ENCODE data around the gene MINDY1.
A peak's percentile ranks its signal among the peaks of the same experiment; 100 is the strongest.

The MINDY1 gene

GRCh38 chr1:150971583-150972416, 34.9 kb downstream of the MINDY1 start:
- Mint-ChIP-seq H3K9me3 (no peaks in the 10 kb centered on the region), H3K4me3 (peak overlapping the region; percentile 84), H3K27ac (peak overlapping the region; percentile 96), H3K4me1 (peaks cover 48% of the 10 kb centered on the region), H3K27me3 (ENCODE audit: low read depth, poor library complexity) (peaks cover under 1% of the 10 kb centered on the region), H3K36me3 (ENCODE audit: low read depth) (peaks cover 21% of the 10 kb centered on the region)
- no peak for DNase-seq
- TF ChIP-seq, protein P1, sequence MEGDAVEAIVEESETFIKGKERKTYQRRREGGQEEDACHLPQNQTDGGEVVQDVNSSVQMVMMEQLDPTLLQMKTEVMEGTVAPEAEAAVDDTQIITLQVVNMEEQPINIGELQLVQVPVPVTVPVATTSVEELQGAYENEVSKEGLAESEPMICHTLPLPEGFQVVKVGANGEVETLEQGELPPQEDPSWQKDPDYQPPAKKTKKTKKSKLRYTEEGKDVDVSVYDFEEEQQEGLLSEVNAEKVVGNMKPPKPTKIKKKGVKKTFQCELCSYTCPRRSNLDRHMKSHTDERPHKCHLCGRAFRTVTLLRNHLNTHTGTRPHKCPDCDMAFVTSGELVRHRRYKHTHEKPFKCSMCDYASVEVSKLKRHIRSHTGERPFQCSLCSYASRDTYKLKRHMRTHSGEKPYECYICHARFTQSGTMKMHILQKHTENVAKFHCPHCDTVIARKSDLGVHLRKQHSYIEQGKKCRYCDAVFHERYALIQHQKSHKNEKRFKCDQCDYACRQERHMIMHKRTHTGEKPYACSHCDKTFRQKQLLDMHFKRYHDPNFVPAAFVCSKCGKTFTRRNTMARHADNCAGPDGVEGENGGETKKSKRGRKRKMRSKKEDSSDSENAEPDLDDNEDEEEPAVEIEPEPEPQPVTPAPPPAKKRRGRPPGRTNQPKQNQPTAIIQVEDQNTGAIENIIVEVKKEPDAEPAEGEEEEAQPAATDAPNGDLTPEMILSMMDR (IDR thresholded peaks at IDR 0.05) = no peak

DNA sequence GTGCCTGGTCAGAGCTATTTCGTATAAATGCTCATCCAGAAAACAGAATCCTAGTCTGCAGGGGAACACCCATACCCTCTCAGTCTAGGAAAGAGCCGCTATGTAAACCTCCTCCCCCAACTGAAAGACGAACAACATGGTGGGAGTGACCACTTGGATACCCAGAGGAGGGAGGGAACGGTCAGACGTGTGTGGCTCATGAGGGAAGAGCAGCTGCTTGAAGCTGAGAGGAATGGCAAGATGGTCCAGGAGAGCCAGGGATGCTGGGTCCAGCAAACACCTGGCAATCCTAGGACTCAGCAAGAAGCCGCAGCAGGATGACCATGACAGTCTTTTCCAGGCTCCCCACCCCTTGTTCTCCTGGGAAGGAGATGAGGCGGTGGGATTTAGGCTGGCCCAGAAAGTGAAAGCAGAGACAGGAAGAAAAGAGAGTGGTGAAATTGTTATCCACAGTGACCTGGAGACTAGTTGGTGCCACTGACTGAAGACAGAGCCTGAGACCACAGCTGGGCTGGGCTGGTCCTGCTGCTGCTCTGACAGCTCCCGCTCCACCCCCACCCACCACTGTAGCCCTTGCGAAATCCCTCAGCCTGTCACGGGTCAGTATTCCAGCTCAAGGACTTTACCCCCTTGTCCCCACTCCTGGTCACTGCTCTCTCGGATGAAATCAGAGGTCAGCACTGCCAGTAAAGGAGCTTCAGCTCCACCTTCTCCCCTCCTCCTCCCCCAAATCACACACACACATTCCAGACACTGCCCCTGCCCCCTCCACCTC, 35.7 kb downstream of the MINDY1 start:
- Mint-ChIP-seq H3K4me3 (peak overlapping the region; percentile 84), H3K27me3 (ENCODE audit: low read depth, poor library complexity) (no peaks in the 10 kb centered on the region), H3K36me3 (ENCODE audit: low read depth) (peaks cover 29% of the 10 kb centered on the region), H3K4me1 (peaks cover 44% of the 10 kb centered on the region), H3K27ac (peak overlapping the region; percentile 96), H3K9me3 (no peaks in the 10 kb centered on the region)
- TF ChIP-seq, protein P1 (IDR thresholded peaks at IDR 0.05) = no peak
- peak; percentile 39 for DNase-seq

DNA sequence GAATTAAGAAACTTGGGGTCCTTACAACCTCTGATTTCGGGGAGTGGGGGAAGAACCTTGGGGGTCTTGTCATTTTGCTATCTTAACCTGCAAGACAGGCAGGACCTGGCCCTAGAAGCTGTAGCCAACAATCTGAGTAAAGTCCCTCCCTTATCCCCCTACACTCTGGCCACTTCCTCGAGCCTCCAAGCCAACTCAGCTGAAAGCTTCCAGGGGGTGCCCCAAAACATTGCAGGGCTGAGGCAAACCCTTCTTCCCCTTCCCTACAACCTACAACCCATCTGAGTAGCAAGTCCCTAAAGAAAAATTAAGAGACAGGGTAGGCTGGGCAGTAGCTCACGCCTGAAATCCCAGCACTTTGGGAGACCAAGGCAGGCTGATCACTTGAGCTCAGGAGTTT, 37.1 kb downstream of the MINDY1 start:
- Mint-ChIP-seq H3K27me3 (ENCODE audit: low read depth, poor library complexity) (no peaks in the 10 kb centered on the region), H3K4me3 (no peak overlapping the region), H3K9me3 (no peaks in the 10 kb centered on the region), H3K36me3 (ENCODE audit: low read depth) (peaks cover 38% of the 10 kb centered on the region), H3K4me1 (peaks cover 44% of the 10 kb centered on the region), H3K27ac (no peak overlapping the region)
- DNase-seq = no peak
- TF ChIP-seq, protein P1 (IDR thresholded peaks at IDR 0.05) = no peak

GRCh38 chr1:150968491-150968890, 38.2 kb downstream of the MINDY1 start:
- H3K27me3 Mint-ChIP-seq (ENCODE audit: low read depth, poor library complexity) = no peaks in the 10 kb centered on the region
- peaks cover 50% of the 10 kb centered on the region for H3K36me3 Mint-ChIP-seq (ENCODE audit: low read depth)
- peak overlapping the region; percentile 47 for H3K27ac Mint-ChIP-seq
- TF ChIP-seq, protein P1 (IDR thresholded peaks at IDR 0.05) = no peak
- DNase-seq = no peak
- no peak overlapping the region for H3K4me3 Mint-ChIP-seq
- peaks cover 46% of the 10 kb centered on the region for H3K4me1 Mint-ChIP-seq
- no peaks in the 10 kb centered on the region for H3K9me3 Mint-ChIP-seq

- Mint-ChIP-seq H3K9me3 (no peaks in the 10 kb centered on the region), H3K27me3 (ENCODE audit: low read depth, poor library complexity) (no peaks in the 10 kb centered on the region), H3K27ac (peak overlapping the region; percentile 90), H3K4me3 (no peak overlapping the region), H3K4me1 (peaks cover 46% of the 10 kb centered on the region), H3K36me3 (ENCODE audit: low read depth) (peaks cover 55% of the 10 kb centered on the region)
- TF ChIP-seq, protein P1 (IDR thresholded peaks at IDR 0.05) = no peak
- no peak for DNase-seq
Measured at GRCh38 chr1:150967936-150968335, 38.8 kb downstream of the MINDY1 start.
